ENCODE measurements around the gene OR10Z1. TPM values are rescaled to one million over a fixed set of nuclear protein-coding genes. Genes with fewer than 3 reads are reported as not detected.

Gene OR10Z1
- total RNA-seq, 1 donor from 2014 or later = not detected

- no peak for DNase-seq (ENCODE audit: low read depth)
- no peak overlapping the region for H3K4me3 ChIP-seq (ENCODE audit: low read depth, low read length)
- no peak for TF ChIP-seq CTCF (conservative IDR thresholded peaks at IDR 0.05; ENCODE audit: low read depth, low read length)
These were observed 49.5 kb downstream of the OR10Z1 start for GRCh38 chr1:158654571-158654970.

Other genes with a start within 250 kb of the OR10Z1 start
- gene OR10T2, start 205.8 kb upstream of the OR10Z1 start, total RNA-seq = not detected in 2 replicates
- not detected in 2 replicates for gene OR10K2, start 179.0 kb upstream of the OR10Z1 start, total RNA-seq
- not detected in 2 replicates for gene OR10K1, start 143.4 kb upstream of the OR10Z1 start, total RNA-seq
- gene OR10R2, start 133.0 kb upstream of the OR10Z1 start, total RNA-seq = not detected in 2 replicates
- gene OR6Y1, start 50.9 kb upstream of the OR10Z1 start, total RNA-seq = not detected in 2 replicates
- not detected in 2 replicates for gene OR6P1, start 34.7 kb upstream of the OR10Z1 start, total RNA-seq
- gene OR10X1, start 25.4 kb upstream of the OR10Z1 start, total RNA-seq = not detected in 2 replicates
- gene SPTA1, start 81.4 kb downstream of the OR10Z1 start, total RNA-seq = not detected in 2 replicates
- gene OR6K2, start 95.4 kb downstream of the OR10Z1 start, total RNA-seq = not detected in 2 replicates
- gene OR6K3, start 115.5 kb downstream of the OR10Z1 start, total RNA-seq = not detected in 2 replicates
- not detected in 2 replicates for gene OR6K6, start 149.5 kb downstream of the OR10Z1 start, total RNA-seq
- gene OR6N1, start 166.9 kb downstream of the OR10Z1 start, total RNA-seq = not detected in 2 replicates
- gene OR6N2, start 175.9 kb downstream of the OR10Z1 start, total RNA-seq = not detected in 2 replicates
- gene MNDA, start 226.1 kb downstream of the OR10Z1 start, total RNA-seq = not detected in 2 replicates